K562 treated with DMSO at 1 percent for 12 hours (cell line): ENCODE measurements around the gene ALPL. TPM values are rescaled to one million over a fixed set of nuclear protein-coding genes. Genes with fewer than 3 reads are reported as not detected.

Experiments used
- total RNA-seq: library from RNA; unstranded; fragments of 300-600 nt; gene quantifications from 2 replicates; pipeline ENCODE4 v1.2.3, GENCODE V29; 2022; ENCODE audit not compliant: insufficient read depth

The ALPL gene
- total RNA-seq, result not detected in 2 replicates

GRCh38 chr1:21509351-21510112, at the start of gene ALPL:
Gene ALPL (plus strand): TSS chr1:21509423. CDS start chr1:21554082, 44,659 bp downstream.

Other genes with a start within 250 kb of the ALPL start
- gene ECE1, start 219.0 kb upstream of the ALPL start, total RNA-seq, result 18.1 and 34.5 TPM in 2 replicates
- gene NBPF3, start 69.3 kb upstream of the ALPL start, total RNA-seq, result 4.1 and 11.8 TPM in 2 replicates
- gene RAP1GAP, start 159.9 kb downstream of the ALPL start, total RNA-seq, result 19.1 and 32.4 TPM in 2 replicates